ENCODE data around the gene ZNF654. TPM values are rescaled to one million over a fixed set of nuclear protein-coding genes. Genes with fewer than 3 reads are reported as not detected.

The ZNF654 gene
- total RNA-seq, 1 donor from 2014 or later: 18.7 TPM

DNA sequence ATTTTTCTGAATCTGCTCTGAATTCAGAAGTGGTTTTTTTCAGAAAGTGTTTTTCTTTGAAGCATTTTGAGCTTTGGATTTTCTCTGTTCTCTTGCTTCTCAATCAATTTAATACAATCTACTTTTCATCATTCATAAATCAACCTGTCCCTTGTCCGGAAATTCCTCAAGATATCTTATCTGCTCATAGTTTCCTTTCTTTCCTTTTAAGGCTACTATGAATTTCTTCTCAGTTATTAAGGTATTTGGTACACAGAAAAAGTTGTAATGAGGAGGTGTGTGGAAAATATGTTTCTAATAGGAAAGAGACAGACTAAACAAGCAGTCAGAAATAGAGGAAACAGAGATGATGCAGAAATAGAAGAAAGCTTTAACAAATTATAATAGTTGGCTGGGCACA, 14.6 kb upstream of the ZNF654 start:
- DNase-seq (ENCODE audit: low read depth): no peak
- Histone ChIP-seq H3K9me3 (ENCODE audit: insufficient read depth, low read depth, low read length) (no peaks in the 10 kb centered on the region), H2AFZ (ENCODE audit: low read depth, low read length) (no peak overlapping the region), H3K4me2 (ENCODE audit: low read length) (no peak overlapping the region), H3K9ac (ENCODE audit: low read length) (no peak overlapping the region), H3K4me1 (ENCODE audit: insufficient read depth, low read length) (no peaks in the 10 kb centered on the region), H3K36me3 (ENCODE audit: insufficient read depth, low read length) (no peaks in the 10 kb centered on the region), H3K27ac (ENCODE audit: low read depth, low read length) (no peak overlapping the region), H3K79me2 (ENCODE audit: insufficient read depth, low read length) (no peaks in the 10 kb centered on the region), H3K4me3 (ENCODE audit: insufficient read depth, low read depth, low read length) (no peak overlapping the region), H3K27me3 (ENCODE audit: insufficient read depth, low read length) (no peaks in the 10 kb centered on the region), H4K20me1 (ENCODE audit: insufficient read depth, low read length) (no peaks in the 10 kb centered on the region)
- Mint-ChIP-seq H3K36me3 (ENCODE audit: low read depth, unreplicated experiment) (no peaks in the 10 kb centered on the region), H3K27ac (ENCODE audit: unreplicated experiment) (no peak overlapping the region), H3K9me3 (ENCODE audit: unreplicated experiment) (no peaks in the 10 kb centered on the region), H3K4me3 (ENCODE audit: unreplicated experiment) (no peak overlapping the region), H3K4me1 (ENCODE audit: low read depth, unreplicated experiment) (no peaks in the 10 kb centered on the region), H3K27me3 (ENCODE audit: low read depth, unreplicated experiment) (no peaks in the 10 kb centered on the region)
- no peak for FAIRE-seq
- TF ChIP-seq, protein P1, sequence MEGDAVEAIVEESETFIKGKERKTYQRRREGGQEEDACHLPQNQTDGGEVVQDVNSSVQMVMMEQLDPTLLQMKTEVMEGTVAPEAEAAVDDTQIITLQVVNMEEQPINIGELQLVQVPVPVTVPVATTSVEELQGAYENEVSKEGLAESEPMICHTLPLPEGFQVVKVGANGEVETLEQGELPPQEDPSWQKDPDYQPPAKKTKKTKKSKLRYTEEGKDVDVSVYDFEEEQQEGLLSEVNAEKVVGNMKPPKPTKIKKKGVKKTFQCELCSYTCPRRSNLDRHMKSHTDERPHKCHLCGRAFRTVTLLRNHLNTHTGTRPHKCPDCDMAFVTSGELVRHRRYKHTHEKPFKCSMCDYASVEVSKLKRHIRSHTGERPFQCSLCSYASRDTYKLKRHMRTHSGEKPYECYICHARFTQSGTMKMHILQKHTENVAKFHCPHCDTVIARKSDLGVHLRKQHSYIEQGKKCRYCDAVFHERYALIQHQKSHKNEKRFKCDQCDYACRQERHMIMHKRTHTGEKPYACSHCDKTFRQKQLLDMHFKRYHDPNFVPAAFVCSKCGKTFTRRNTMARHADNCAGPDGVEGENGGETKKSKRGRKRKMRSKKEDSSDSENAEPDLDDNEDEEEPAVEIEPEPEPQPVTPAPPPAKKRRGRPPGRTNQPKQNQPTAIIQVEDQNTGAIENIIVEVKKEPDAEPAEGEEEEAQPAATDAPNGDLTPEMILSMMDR (IDR thresholded peaks at IDR 0.05; ENCODE audit: insufficient read depth, low read depth, low read length): no peak
- TF ChIP-seq EZH2 (IDR thresholded peaks at IDR 0.05; ENCODE audit: insufficient read depth, low read length): no peak

DNA sequence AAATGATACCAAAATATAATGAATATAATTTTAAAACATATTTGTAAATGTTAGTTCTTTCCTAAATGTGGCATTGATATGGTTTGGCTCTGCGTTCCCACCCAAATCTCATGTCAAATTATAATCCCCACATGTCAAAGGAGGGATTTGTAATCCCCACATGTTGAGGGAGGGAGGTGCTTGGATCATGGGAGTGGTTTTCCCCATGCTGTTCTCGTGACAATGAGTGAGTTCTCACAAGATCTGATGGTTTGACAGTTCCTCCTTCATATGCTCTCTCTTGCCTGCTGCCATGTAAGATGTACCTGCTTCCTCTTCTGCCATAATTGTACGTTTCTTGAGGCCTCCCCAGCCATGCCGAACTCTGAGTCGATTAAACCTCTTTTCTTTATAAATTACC, 12.3 kb upstream of the ZNF654 start:
- Histone ChIP-seq H4K20me1 (ENCODE audit: insufficient read depth, low read length) (no peaks in the 10 kb centered on the region), H3K4me2 (ENCODE audit: low read length) (no peak overlapping the region), H3K4me3 (ENCODE audit: insufficient read depth, low read depth, low read length) (no peak overlapping the region), H3K79me2 (ENCODE audit: insufficient read depth, low read length) (no peaks in the 10 kb centered on the region), H3K9me3 (ENCODE audit: insufficient read depth, low read depth, low read length) (no peaks in the 10 kb centered on the region), H3K9ac (ENCODE audit: low read length) (no peak overlapping the region), H2AFZ (ENCODE audit: low read depth, low read length) (no peak overlapping the region), H3K36me3 (ENCODE audit: insufficient read depth, low read length) (no peaks in the 10 kb centered on the region), H3K27ac (ENCODE audit: low read depth, low read length) (no peak overlapping the region), H3K4me1 (ENCODE audit: insufficient read depth, low read length) (no peaks in the 10 kb centered on the region), H3K27me3 (ENCODE audit: insufficient read depth, low read length) (no peaks in the 10 kb centered on the region)
- no peaks in the 10 kb centered on the region for H3K27me3 Mint-ChIP-seq (ENCODE audit: low read depth, unreplicated experiment)
- no peak overlapping the region for H3K27ac Mint-ChIP-seq (ENCODE audit: unreplicated experiment)
- H3K4me3 Mint-ChIP-seq (ENCODE audit: unreplicated experiment): no peak overlapping the region
- no peaks in the 10 kb centered on the region for H3K4me1 Mint-ChIP-seq (ENCODE audit: low read depth, unreplicated experiment)
- H3K36me3 Mint-ChIP-seq (ENCODE audit: low read depth, unreplicated experiment): no peaks in the 10 kb centered on the region
- TF ChIP-seq EZH2 (IDR thresholded peaks at IDR 0.05; ENCODE audit: insufficient read depth, low read length): no peak
- TF ChIP-seq, protein P1 (IDR thresholded peaks at IDR 0.05; ENCODE audit: insufficient read depth, low read depth, low read length): no peak
- no peak for FAIRE-seq
- DNase-seq (ENCODE audit: low read depth): no peak
- no peaks in the 10 kb centered on the region for H3K9me3 Mint-ChIP-seq (ENCODE audit: unreplicated experiment)

DNA sequence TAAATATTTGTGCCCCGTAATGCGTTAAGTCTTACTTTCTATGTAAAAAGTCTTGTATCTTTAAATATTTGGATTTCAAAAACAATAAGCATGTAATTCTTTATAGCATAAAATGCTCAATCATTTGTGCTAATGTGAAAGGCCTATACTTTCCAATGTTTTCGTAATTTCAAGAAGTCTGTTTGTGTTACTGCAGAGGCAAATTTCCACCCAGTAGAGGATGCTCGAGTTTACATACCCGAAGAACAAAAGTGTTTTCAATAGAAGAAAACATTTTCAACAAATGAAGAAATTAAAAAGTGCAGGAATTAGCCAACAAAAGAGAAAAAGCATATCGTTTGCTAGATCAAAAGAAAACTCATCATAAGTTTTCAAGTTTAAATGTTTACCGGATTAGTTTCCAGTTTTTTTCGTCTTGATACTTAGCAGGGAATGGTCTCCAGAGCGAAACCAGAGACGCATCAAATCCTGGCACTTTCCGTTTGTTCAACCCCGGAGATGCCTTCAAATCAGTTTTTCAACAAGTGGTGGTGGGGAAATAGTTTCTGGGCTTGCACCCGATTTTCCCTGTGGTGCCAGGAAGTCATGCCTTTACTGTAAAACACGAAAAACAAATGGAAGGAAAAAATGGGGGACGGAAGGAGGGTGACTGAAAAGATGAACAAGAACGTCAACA, 1.3 kb upstream of the ZNF654 start:
- Histone ChIP-seq H4K20me1 (ENCODE audit: insufficient read depth, low read length) (peaks cover 37% of the 10 kb centered on the region), H3K9me3 (ENCODE audit: insufficient read depth, low read depth, low read length) (no peaks in the 10 kb centered on the region), H3K4me1 (ENCODE audit: insufficient read depth, low read length) (no peaks in the 10 kb centered on the region), H3K27me3 (ENCODE audit: insufficient read depth, low read length) (no peaks in the 10 kb centered on the region), H3K79me2 (ENCODE audit: insufficient read depth, low read length) (peaks cover 66% of the 10 kb centered on the region), H3K4me2 (ENCODE audit: low read length) (peak overlapping the region; percentile 91), H2AFZ (ENCODE audit: low read depth, low read length) (peak overlapping the region; percentile 55), H3K4me3 (ENCODE audit: insufficient read depth, low read depth, low read length) (peak overlapping the region; percentile 98), H3K27ac (ENCODE audit: low read depth, low read length) (peak overlapping the region; percentile 89), H3K9ac (ENCODE audit: low read length) (peak overlapping the region; percentile 86), H3K36me3 (ENCODE audit: insufficient read depth, low read length) (peaks cover 21% of the 10 kb centered on the region)
- H3K4me1 Mint-ChIP-seq (ENCODE audit: low read depth, unreplicated experiment): peaks cover 18% of the 10 kb centered on the region
- H3K27me3 Mint-ChIP-seq (ENCODE audit: low read depth, unreplicated experiment): no peaks in the 10 kb centered on the region
- peaks cover 6% of the 10 kb centered on the region for H3K36me3 Mint-ChIP-seq (ENCODE audit: low read depth, unreplicated experiment)
- no peak for FAIRE-seq
- H3K27ac Mint-ChIP-seq (ENCODE audit: unreplicated experiment): peak overlapping the region; percentile 42
- H3K9me3 Mint-ChIP-seq (ENCODE audit: unreplicated experiment): no peaks in the 10 kb centered on the region
- peak overlapping the region; percentile 99 for H3K4me3 Mint-ChIP-seq (ENCODE audit: unreplicated experiment)
- no peak for TF ChIP-seq EZH2 (IDR thresholded peaks at IDR 0.05; ENCODE audit: insufficient read depth, low read length)
- TF ChIP-seq, protein P1 (IDR thresholded peaks at IDR 0.05; ENCODE audit: insufficient read depth, low read depth, low read length): no peak
- DNase-seq (ENCODE audit: low read depth): peak; percentile 15

Measured in astrocyte (in vitro differentiated cells and primary cell).